ENCODE measurements around the gene STEAP1B.

GRCh38 chr7:22414424-22414823 is 85.6 kb downstream of the STEAP1B start:
- TF ChIP-seq CTCF (conservative IDR thresholded peaks at IDR 0.05; ENCODE audit: low read length), result no peak
- TF ChIP-seq EZH2phosphoT487 (IDR thresholded peaks at IDR 0.05; ENCODE audit: borderline replicate concordance, low read depth, low read length), result no peak
